Tibial artery (tissue), 4 donors: Measurements from ENCODE around the gene GPC6.

ENCODE experiments used
- DNase-seq, 2 donors: peaks; one replicate each; pipeline ENCODE4 v3.0.0-alpha.2; 2019
- H3K27ac ChIP-seq, 2 donors: fragments of 200-600 bp; sonication (generic) in 1 of 2; 1 replicate in 1 of 2; 2 replicates in 1 of 2; pipeline ENCODE4 v1.5.1; 2018 to 2019; ENCODE audit warnings: mild to moderate bottlenecking in 1 of 2
- H3K27me3 ChIP-seq, 2 donors: fragments of 200-600 bp; sonication (generic) in 1 of 2; one replicate each; pipeline versions ENCODE4 v1.5.1 to v1.6.0; 2016 to 2019
- H3K36me3 ChIP-seq, 3 donors: fragments of 200-600 bp; sonication (generic) in 2 of 3; one replicate each; pipeline ENCODE4 v1.5.1; 2016 to 2019; ENCODE audit warnings: mild to moderate bottlenecking in 2 of 3
- H3K4me1 ChIP-seq, 4 donors: fragments of 200-600 bp; sonication (generic) in 2 of 4; 1 replicate in 3 of 4; 2 replicates in 1 of 4; pipeline ENCODE4 v1.5.1; 2016 to 2019
- H3K4me3 ChIP-seq, 2 donors: fragments of 200-600 bp; sonication (generic) in 1 of 2; 1 replicate in 1 of 2; 2 replicates in 1 of 2; pipeline ENCODE4 v1.5.1; 2018 to 2019; ENCODE audit warnings: mild to moderate bottlenecking in 2 of 2
- H3K9me3 ChIP-seq, 3 donors: fragments of 200-600 bp; sonication (generic) in 1 of 3; one replicate each; pipeline ENCODE4 v1.5.1; 2016 to 2019
- CTCF ChIP-seq, 2 experiments: fragments of 200-600 bp in 1 of 2; fragments of 450-650 bp in 1 of 2; IDR thresholded peaks; one replicate each; pipeline ENCODE4 v1.5.1; 2017 to 2019; ENCODE audit warnings: antibody characterized with exemption in 2 of 2, mild to moderate bottlenecking in 1 of 2, moderate library complexity in 1 of 2
- intact Hi-C: fragments of 100-400 bp; cut with DNase I; formaldehyde crosslinking; loops from one replicate; pipeline ENCODE4 v1.15.0; 2023; ENCODE audit warnings: low total_unique reads

GPC6 gene

DNA sequence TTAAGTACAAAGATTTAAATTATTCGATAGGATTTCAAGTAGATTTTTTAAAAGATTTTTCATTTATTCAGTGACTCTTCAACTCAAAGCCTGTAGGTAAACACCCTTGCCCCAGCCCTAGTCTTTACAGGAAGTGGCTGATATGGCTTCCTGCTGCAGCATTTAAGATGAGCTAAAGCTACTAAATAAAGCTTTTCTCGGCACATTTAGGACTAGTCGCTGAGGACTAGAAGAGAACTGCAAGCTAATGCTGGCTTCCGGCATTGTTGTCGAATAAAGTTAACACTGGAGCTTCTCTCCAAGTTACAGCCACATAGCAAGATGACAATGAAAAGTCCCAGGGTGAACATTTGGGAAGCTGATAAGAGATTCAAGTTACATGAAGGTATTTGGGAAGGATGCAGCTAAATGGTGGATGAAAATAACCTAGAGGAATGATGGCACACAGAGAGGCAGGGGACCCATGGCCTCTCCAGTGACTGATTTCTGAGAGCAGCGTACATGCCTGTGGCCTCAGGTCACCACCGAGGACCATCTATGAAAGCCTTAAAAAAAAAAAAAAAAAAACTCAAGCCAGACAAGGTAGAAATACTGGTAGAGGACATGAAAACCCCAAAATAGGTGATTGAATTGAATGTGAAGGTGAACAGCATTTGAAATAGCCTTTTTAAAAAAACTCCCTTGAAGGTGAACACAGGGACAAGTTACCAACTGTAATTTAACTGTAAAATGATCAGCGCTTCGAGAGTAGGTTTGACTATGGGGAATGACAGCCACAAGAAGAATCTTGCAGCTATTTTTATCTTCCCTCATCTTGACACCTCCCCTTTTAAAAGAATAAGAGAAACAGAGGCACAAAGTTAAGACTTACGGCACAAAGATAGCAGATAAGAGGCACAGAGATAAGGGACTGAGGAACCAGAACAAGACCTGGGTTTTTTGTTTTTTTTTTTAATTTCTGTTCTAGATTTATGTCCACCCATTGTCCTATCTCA, 1097.5 kb downstream of the GPC6 start:
- Histone ChIP-seq H3K4me3 (no peak overlapping the region), H3K36me3 (no peaks in the 10 kb centered on the region), H3K9me3 (no peaks in the 10 kb centered on the region), H3K4me1 (peaks cover 0 to 49% (median 17%) of the 10 kb centered on the region in 4 donors), H3K27ac (no peak overlapping the region), H3K27me3 (no peaks in the 10 kb centered on the region)
- no peak for DNase-seq
- TF ChIP-seq CTCF (IDR thresholded peaks at IDR 0.05): no peak
- intact Hi-C loops: no loop called here

DNA sequence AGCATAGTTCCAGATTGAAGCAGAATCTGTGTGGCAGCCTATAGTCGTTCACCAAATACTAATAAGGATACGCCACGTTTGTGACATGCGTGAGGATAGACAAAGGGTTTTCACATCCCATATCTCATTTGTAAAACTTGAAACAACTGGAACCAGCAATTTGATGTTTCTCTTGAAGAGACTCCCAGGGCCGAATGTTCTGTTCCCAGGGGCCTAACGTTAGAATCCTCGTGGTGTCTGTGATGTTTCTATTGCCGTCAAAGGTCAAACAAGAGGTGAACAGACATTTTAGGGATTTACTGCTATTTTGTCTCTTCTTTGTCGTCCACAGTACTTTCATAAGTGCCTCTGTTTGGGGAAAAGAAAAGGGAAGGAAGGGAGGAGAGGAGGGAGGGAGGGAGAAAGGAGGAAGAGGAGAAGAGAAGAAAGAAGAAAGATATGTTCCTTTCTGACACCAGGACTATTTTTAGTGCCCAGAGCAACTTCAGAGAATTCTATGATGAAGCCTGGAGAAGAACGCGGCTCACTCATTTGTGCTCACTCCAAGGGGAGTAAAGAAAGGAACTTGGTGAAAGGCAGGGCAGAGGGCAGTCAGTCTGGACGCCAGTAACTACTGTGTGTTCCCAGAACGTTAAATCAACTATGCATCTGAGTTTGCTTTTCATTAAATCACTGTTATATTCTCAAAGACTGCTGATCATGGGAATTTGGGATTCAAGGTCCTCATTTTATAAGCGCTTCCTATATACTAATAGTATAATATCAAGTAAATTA, 1098.3 kb downstream of the GPC6 start:
- intact Hi-C loops: no loop called here
- no peak for TF ChIP-seq CTCF (IDR thresholded peaks at IDR 0.05)
- Histone ChIP-seq H3K4me1 (peaks cover 0 to 57% (median 25%) of the 10 kb centered on the region in 4 donors), H3K4me3 (no peak overlapping the region), H3K9me3 (no peaks in the 10 kb centered on the region), H3K27ac (peak overlapping the region in 1 of 2 donors; percentile 18), H3K27me3 (no peaks in the 10 kb centered on the region), H3K36me3 (no peaks in the 10 kb centered on the region)
- no peak for DNase-seq

DNA sequence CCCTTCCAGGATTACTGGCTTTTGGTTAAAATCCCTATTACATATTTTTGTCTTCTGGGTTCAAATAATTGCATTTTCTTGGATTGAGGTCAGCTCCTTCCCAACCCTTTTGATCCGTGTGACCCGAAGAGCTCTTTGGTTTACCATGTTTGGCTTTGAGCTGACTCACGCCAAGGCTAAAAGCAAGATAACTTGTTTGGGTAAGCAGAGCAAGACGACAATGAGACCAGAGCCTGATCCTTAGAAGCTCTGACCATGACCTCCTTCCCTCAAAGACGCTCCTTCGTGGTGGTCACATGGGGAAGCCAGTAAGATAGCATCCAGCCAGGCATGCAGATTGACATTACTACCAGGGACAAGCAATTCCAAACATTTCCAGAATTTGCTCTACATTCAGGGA, 1099.0 kb downstream of the GPC6 start:
- intact Hi-C loops: no loop called here
- peak overlapping the region in 1 of 2 donors; percentile 18 for H3K27ac ChIP-seq

DNA sequence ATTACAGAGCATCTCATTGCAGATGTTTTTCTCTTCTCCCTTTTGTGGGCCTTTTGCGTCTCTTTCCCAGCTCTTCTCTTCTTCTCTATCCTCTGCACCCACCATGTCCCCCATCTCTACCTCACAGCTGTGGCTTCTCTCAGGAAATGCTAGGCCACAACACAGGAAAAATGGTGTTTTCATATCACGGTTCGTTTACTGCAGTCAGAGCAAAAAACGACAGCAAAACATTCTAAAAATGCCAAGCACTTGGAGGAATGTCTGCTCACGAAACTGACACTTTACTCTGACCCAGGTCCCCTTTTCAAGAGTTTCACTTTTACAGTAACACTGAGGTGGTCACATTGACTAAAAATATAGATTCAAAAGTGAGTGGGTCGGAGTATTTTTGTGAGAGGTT, 1100.7 kb downstream of the GPC6 start:
- H3K27me3 ChIP-seq: no peaks in the 10 kb centered on the region
- intact Hi-C loops: no loop called here
- H3K4me1 ChIP-seq: peaks cover 0 to 65% (median 32%) of the 10 kb centered on the region in 4 donors
- H3K9me3 ChIP-seq: no peaks in the 10 kb centered on the region
- no peak for DNase-seq
- H3K36me3 ChIP-seq: no peaks in the 10 kb centered on the region
- H3K27ac ChIP-seq: peak overlapping the region; percentile 18 to 68
- H3K4me3 ChIP-seq: no peak overlapping the region
- no peak for TF ChIP-seq CTCF (IDR thresholded peaks at IDR 0.05)

More for the DNA sequence above, 1099.0 kb downstream of the GPC6 start:
- H3K4me3 ChIP-seq: no peak overlapping the region
- TF ChIP-seq CTCF (IDR thresholded peaks at IDR 0.05): no peak
- DNase-seq: no peak
- H3K27me3 ChIP-seq: no peaks in the 10 kb centered on the region
- H3K4me1 ChIP-seq: peaks cover 0 to 64% (median 31%) of the 10 kb centered on the region in 4 donors
- no peaks in the 10 kb centered on the region for H3K9me3 ChIP-seq
- H3K36me3 ChIP-seq: no peaks in the 10 kb centered on the region

GRCh38 chr13:94328381-94329041, 1101.9 kb downstream of the GPC6 start:
- Histone ChIP-seq H3K4me3 (no peak overlapping the region), H3K27me3 (no peaks in the 10 kb centered on the region), H3K27ac (peak overlapping the region; percentile 68 to 69), H3K4me1 (peaks cover 0 to 65% (median 32%) of the 10 kb centered on the region in 4 donors), H3K36me3 (no peaks in the 10 kb centered on the region), H3K9me3 (no peaks in the 10 kb centered on the region)
- DNase-seq: no peak
- TF ChIP-seq CTCF (IDR thresholded peaks at IDR 0.05): no peak
- intact Hi-C loops: loop anchor here (2.0 kb wide), 1 partner anchor 14 kb away; no protein-coding TSS in a partner anchor
